ENCODE measurements around the gene GOLGA6L7. TPM values are rescaled to one million over a fixed set of nuclear protein-coding genes. Genes with fewer than 3 reads are reported as not detected.
"Not testable (repeated sequence)": the region's sequence is repeated elsewhere in the genome, so short reads cannot be mapped to it uniquely, and the experiment has no call there.

GOLGA6L7 gene
- total and polyA plus RNA-seq, 9 of the 15 experiments (the other 6 are each of a cell fraction or from before 2014, with no cell fraction given) = 0.11 to 0.14 (median 0.11) TPM; not detected in 6

DNA sequence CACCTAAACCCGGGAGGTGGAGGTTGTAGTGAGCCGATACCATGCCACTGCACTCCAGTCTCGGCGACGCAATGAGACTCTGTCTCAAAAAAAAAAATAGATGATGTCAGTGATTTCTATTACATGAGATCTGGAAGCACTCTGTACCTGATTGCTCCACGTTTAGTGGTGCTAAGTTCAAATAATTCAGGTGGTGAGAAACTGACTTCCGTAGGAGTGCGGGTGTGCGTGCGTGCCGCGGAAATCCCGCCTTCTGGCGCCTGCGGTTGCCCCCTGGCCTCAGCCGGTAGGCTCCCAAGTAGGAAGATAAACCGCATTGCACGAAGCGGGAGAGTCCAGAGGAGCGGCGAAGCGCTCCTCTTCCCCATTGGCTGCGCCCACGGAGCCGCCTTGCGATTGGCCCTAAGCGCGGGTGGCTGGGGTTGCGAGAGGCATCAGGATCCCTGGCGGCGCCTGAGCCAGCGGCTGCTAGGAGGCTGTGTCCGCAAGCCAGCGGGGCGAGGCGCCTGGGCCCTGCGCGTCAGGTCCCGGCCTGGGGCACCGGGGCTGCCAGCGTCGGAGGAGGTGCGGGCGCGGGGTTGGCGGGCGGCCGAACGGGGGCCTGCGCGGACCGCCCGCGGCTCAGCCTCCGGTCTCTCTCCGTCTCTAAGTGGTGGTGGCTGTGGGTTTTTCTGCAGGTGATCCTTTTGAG lies 16.4 kb downstream of the GOLGA6L7 start (continued):
- peak; percentile 34; the same call in 1 of the 2 replicates for TF ChIP-seq ETV5 (CRISPR knock-in tag; IDR thresholded peaks at IDR 0.05; ENCODE audit: low read depth)
- peak; percentile 45; the same call in 1 of the 2 replicates for TF ChIP-seq EP400 (IDR thresholded peaks at IDR 0.05)
- not testable (repeated sequence) for TF ChIP-seq PBX2 (CRISPR knock-in tag; IDR thresholded peaks at IDR 0.05; ENCODE audit: low read depth)
- peak; percentile 60 for TF ChIP-seq PBX2 (tag; conservative IDR thresholded peaks at IDR 0.05; ENCODE audit: low read depth)
- TF ChIP-seq NFYB (IDR thresholded peaks at IDR 0.05; ENCODE audit: extremely low read depth, insufficient read length) = peak; percentile 68
- TF ChIP-seq UBTF (IDR thresholded peaks at IDR 0.05; ENCODE audit: borderline replicate concordance in 1 of 2, low read depth in 2 of 2, low read length in 2 of 2) = 0 out of 4 replicates have a peak, but pooled peaks of 1 of the 2 experiments have one; percentile 24
- peak; percentile 93; the same call in 1 of the 2 replicates for TF ChIP-seq ESRRA (IDR thresholded peaks at IDR 0.05; ENCODE audit: borderline replicate concordance, low read depth)
- peak in 1 of 2 experiments; percentile 62; a peak in 1 of 4 replicates for TF ChIP-seq ARNT (IDR thresholded peaks at IDR 0.05)
- 0 out of 2 replicates have a peak, but pooled peaks have one; percentile 42 for TF ChIP-seq FOXM1 (IDR thresholded peaks at IDR 0.05; ENCODE audit: low read depth)
- TF ChIP-seq FOXM1 (CRISPR knock-in tag; IDR thresholded peaks at IDR 0.05; ENCODE audit: low read depth) = 0 out of 2 replicates have a peak, but pooled peaks have one; percentile 42
- 0 out of 4 replicates have a peak, but pooled peaks of 1 of the 2 experiments have one; percentile 29 for TF ChIP-seq MNT (conservative IDR thresholded peaks at IDR 0.05)
- TF ChIP-seq, protein P1, sequence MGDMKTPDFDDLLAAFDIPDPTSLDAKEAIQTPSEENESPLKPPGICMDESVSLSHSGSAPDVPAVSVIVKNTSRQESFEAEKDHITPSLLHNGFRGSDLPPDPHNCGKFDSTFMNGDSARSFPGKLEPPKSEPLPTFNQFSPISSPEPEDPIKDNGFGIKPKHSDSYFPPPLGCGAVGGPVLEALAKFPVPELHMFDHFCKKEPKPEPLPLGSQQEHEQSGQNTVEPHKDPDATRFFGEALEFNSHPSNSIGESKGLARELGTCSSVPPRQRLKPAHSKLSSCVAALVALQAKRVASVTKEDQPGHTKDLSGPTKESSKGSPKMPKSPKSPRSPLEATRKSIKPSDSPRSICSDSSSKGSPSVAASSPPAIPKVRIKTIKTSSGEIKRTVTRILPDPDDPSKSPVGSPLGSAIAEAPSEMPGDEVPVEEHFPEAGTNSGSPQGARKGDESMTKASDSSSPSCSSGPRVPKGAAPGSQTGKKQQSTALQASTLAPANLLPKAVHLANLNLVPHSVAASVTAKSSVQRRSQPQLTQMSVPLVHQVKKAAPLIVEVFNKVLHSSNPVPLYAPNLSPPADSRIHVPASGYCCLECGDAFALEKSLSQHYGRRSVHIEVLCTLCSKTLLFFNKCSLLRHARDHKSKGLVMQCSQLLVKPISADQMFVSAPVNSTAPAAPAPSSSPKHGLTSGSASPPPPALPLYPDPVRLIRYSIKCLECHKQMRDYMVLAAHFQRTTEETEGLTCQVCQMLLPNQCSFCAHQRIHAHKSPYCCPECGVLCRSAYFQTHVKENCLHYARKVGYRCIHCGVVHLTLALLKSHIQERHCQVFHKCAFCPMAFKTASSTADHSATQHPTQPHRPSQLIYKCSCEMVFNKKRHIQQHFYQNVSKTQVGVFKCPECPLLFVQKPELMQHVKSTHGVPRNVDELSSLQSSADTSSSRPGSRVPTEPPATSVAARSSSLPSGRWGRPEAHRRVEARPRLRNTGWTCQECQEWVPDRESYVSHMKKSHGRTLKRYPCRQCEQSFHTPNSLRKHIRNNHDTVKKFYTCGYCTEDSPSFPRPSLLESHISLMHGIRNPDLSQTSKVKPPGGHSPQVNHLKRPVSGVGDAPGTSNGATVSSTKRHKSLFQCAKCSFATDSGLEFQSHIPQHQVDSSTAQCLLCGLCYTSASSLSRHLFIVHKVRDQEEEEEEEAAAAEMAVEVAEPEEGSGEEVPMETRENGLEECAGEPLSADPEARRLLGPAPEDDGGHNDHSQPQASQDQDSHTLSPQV (IDR thresholded peaks at IDR 0.05) = peak; percentile 70
- peak; percentile 92 for TF ChIP-seq CXXC5 (CRISPR knock-in tag; IDR thresholded peaks at IDR 0.05)
- peak; percentile 29; the same call in 1 of the 2 replicates for TF ChIP-seq TCF3 (CRISPR knock-in tag; IDR thresholded peaks at IDR 0.05)
- peak; percentile 73 for TF ChIP-seq RBFOX2 (IDR thresholded peaks at IDR 0.05; ENCODE audit: low read depth, low read length)

Measured in K562 (cell line).